A549 (cell line): Measurements from ENCODE around the gene AOAH.

Experiments
- CBX8 ChIP-seq: fragments of 200-600 bp; sonication (generic); IDR thresholded peaks from 2 replicates; pipeline ENCODE4 v1.6.1; 2016
- CTCF ChIP-seq: fragments of >200 bp; sonication (Bioruptor Twin); formaldehyde crosslinking; IDR thresholded peaks from 3 replicates; pipeline ENCODE4 v1.5.1; 2016
- E2F6 ChIP-seq: IDR thresholded peaks from 2 replicates; pipeline ENCODE4 v1.6.1; 2012; ENCODE audit warnings: low read depth, borderline replicate concordance
- HDAC2 ChIP-seq: fragments of 200-600 bp; sonication (generic); IDR thresholded peaks from 2 replicates; pipeline ENCODE4 v1.6.1; 2016
- HEYL ChIP-seq: fragments of 250-450 bp; sonication (Bioruptor Pico); IDR thresholded peaks from 2 replicates; pipeline ENCODE4 v1.8.0; 2021; ENCODE audit warnings: mild to moderate bottlenecking, moderate library complexity
- JUN ChIP-seq, 2 experiments: fragments of >200 bp; sonication (Bioruptor Twin); formaldehyde crosslinking; IDR thresholded peaks; 2 replicates in 1 of 2; 3 replicates in 1 of 2; pipeline ENCODE4 v1.6.1; 2016 to 2017
- JUNB ChIP-seq: fragments of >200 bp; sonication (Bioruptor Twin); formaldehyde crosslinking; IDR thresholded peaks from 2 replicates; pipeline ENCODE4 v1.6.1; 2016
- MYC ChIP-seq: IDR thresholded peaks from 2 replicates; pipeline ENCODE4 v1.6.1; 2012; ENCODE audit warnings: mild to moderate bottlenecking, inconsistent platforms, low read length, improper control_type of control experiment, borderline replicate concordance
- POLR2A ChIP-seq: IDR thresholded peaks from 2 replicates; pipeline ENCODE4 v1.6.1; 2012; ENCODE audit warnings: mild to moderate bottlenecking, low read length
- REST ChIP-seq: fragments of 200-600 bp; sonication (generic); IDR thresholded peaks from 2 replicates; pipeline ENCODE4 v1.6.1; 2016; ENCODE audit warnings: antibody characterized with exemption, mild to moderate bottlenecking, moderate library complexity
- SMC3 ChIP-seq: fragments of >200 bp; sonication (Bioruptor Twin); formaldehyde crosslinking; IDR thresholded peaks from 3 replicates; pipeline ENCODE4 v1.6.1; 2018; ENCODE audit warnings: inconsistent platforms
- TFCP2L1 ChIP-seq: fragments of 250-450 bp; sonication (Bioruptor Pico); IDR thresholded peaks from 2 replicates; pipeline ENCODE4 v1.5.0; 2021; ENCODE audit warnings: mild to moderate bottlenecking
- TP53 ChIP-seq: fragments of 250-450 bp; sonication (Bioruptor Pico); IDR thresholded peaks from 2 replicates; pipeline ENCODE4 v1.5.0; 2021; ENCODE audit warnings: mild to moderate bottlenecking, moderate library complexity
- ZFP36 ChIP-seq: fragments of 450-650 bp; IDR thresholded peaks from 2 replicates; pipeline ENCODE4 v1.6.1; 2014; ENCODE audit warnings: borderline replicate concordance; ENCODE audit not compliant: partially characterized antibody

GRCh38 chr7:36626111-36626510 lies 98.2 kb downstream of the AOAH start:
- TF ChIP-seq CTCF = no peak
- TF ChIP-seq JUNB = no peak
- TF ChIP-seq TP53 = no peak
- no peak for TF ChIP-seq HEYL (CRISPR knock-in tag)
- TF ChIP-seq E2F6 = no peak
- no peak for TF ChIP-seq MYC
- no peak for TF ChIP-seq TFCP2L1 (CRISPR knock-in tag)
- TF ChIP-seq ZFP36 = no peak
- TF ChIP-seq POLR2A = no peak
- TF ChIP-seq SMC3 = no peak
- TF ChIP-seq JUN (IDR thresholded peaks at IDR 0.05) = no peak
- TF ChIP-seq CBX8 = no peak
- no peak for TF ChIP-seq HDAC2
- TF ChIP-seq REST = no peak
